Frontal cortex (tissue), 4 donors: ENCODE results near the gene SLC35D1. TPM values are rescaled to one million over a fixed set of nuclear protein-coding genes. Genes with fewer than 3 reads are reported as not detected.
A peak's percentile ranks its signal among the peaks of the same experiment; 100 is the strongest.
"Not testable (repeated sequence)": the region's sequence is repeated elsewhere in the genome, so short reads cannot be mapped to it uniquely, and the experiment has no call there.

ENCODE experiments used
- DNase-seq, 2 donors: peaks; one replicate each; pipeline ENCODE4 v3.0.0; 2012; ENCODE audit warnings: low spot score in 2 of 2
- FAIRE-seq: peaks from 2 replicates; lab custom pipeline; 2012; peaks lifted over from hg19 to GRCh38; lab: Jason Lieb, UNC
- total RNA-seq: library from RNA; depleted of rRNA; stranded (reverse); fragments of >200 nt; gene quantifications from one replicate; pipeline ENCODE4 v1.2.3, GENCODE V29; 2014
- donor health status: control.
- donor health status: control.
- donor health status: control.

The SLC35D1 gene
- total RNA-seq, result 9.4 TPM

GRCh38 chr1:67053785-67054772, at the start of gene SLC35D1:
Gene SLC35D1, minus strand, starts transcription at chr1:67054148. Its CDS starts 135 bp downstream, at chr1:67054013.
- FAIRE-seq (no peak), DNase-seq (peak; percentile 75 to 83)

GRCh38 chr1:67103548-67103947, 49.6 kb upstream of the SLC35D1 start:
- DNase-seq (no peak), FAIRE-seq (no peak)

- FAIRE-seq, result no peak
- DNase-seq, result no peak
Observed at GRCh38 chr1:67100833-67101232, 46.9 kb upstream of the SLC35D1 start.

- FAIRE-seq, result no peak
- no peak for DNase-seq
Observed at GRCh38 chr1:67097305-67097704, 43.4 kb upstream of the SLC35D1 start.

GRCh38 chr1:67094191-67094590, 40.2 kb upstream of the SLC35D1 start:
- FAIRE-seq (no peak), DNase-seq (no peak)

- FAIRE-seq, result no peak
- no peak for DNase-seq
Observed at GRCh38 chr1:67089685-67090208, 35.8 kb upstream of the SLC35D1 start.

GRCh38 chr1:67088440-67088839, 34.5 kb upstream of the SLC35D1 start:
- FAIRE-seq, result no peak
- DNase-seq, result no peak

- FAIRE-seq (no peak), DNase-seq (peak in 1 of 2 donors; percentile 7)
Observed at GRCh38 chr1:67085326-67085725, 31.4 kb upstream of the SLC35D1 start.

GRCh38 chr1:67084765-67085318, 30.9 kb upstream of the SLC35D1 start:
- DNase-seq (no peak), FAIRE-seq (no peak)

GRCh38 chr1:67078291-67078690, 24.3 kb upstream of the SLC35D1 start:
- DNase-seq, result no peak
- FAIRE-seq, result no peak

GRCh38 chr1:67077593-67077992, 23.6 kb upstream of the SLC35D1 start:
- FAIRE-seq, result no peak
- no peak for DNase-seq

- no peak for FAIRE-seq
- DNase-seq, result no peak
Observed at GRCh38 chr1:67072749-67073148, 18.8 kb upstream of the SLC35D1 start.

GRCh38 chr1:67067655-67068054, 13.7 kb upstream of the SLC35D1 start:
- FAIRE-seq, result not testable (repeated sequence)

GRCh38 chr1:67062412-67062811, 8.5 kb upstream of the SLC35D1 start:
- FAIRE-seq (no peak), DNase-seq (no peak)

More at GRCh38 chr1:67067655-67068054, 13.7 kb upstream of the SLC35D1 start:
- not testable (repeated sequence) for DNase-seq

- no peak for FAIRE-seq
- no peak for DNase-seq
Observed at GRCh38 chr1:67061266-67061665, 7.3 kb upstream of the SLC35D1 start.

- no peak for DNase-seq
- FAIRE-seq, result no peak
Observed at GRCh38 chr1:67060811-67061218, 6.9 kb upstream of the SLC35D1 start.

- DNase-seq, result no peak
- no peak for FAIRE-seq
Observed at GRCh38 chr1:67059346-67059745, 5.4 kb upstream of the SLC35D1 start.

GRCh38 chr1:67058761-67059160, 4.8 kb upstream of the SLC35D1 start:
- DNase-seq, result no peak

GRCh38 chr1:67058242-67058641, 4.3 kb upstream of the SLC35D1 start:
- DNase-seq (no peak), FAIRE-seq (no peak)

More at GRCh38 chr1:67058761-67059160, 4.8 kb upstream of the SLC35D1 start:
- FAIRE-seq, result no peak

- no peak for FAIRE-seq
- DNase-seq, result peak; percentile 64 to 74
Observed at GRCh38 chr1:67053535-67053784, 488 bp downstream of the SLC35D1 start.
